Right renal cortex interstitium (tissue), 3 donors: ENCODE results near the gene ELK1. TPM values are rescaled to one million over a fixed set of nuclear protein-coding genes. Genes with fewer than 3 reads are reported as not detected.

Source experiments
- DNase-seq, 3 donors: peaks; one replicate each; pipeline ENCODE4 v3.0.0-alpha.2; 2013; ENCODE audit warnings: low read depth in 3 of 3, low spot score in 2 of 3
- polyA plus RNA-seq, 3 donors: library from polyadenylated mRNA; unstranded; fragments of 120-200 nt; gene quantifications; one replicate each; pipeline ENCODE4 v1.2.1, GENCODE V29; 2013; ENCODE audit not compliant: insufficient read length in 3 of 3

The ELK1 gene
- polyA plus RNA-seq, 3 donors, result 23.3 to 27.8 (median 25.0) TPM

GRCh38 chrX:47648376-47648775 lies 2.0 kb downstream of the ELK1 start:
- DNase-seq, result no peak

GRCh38 chrX:47646636-47647035 lies 3.7 kb downstream of the ELK1 start:
- DNase-seq, result no peak

- no peak for DNase-seq
These were observed 4.8 kb downstream of the ELK1 start for GRCh38 chrX:47645530-47645929.

- DNase-seq, result no peak
These were observed 5.7 kb downstream of the ELK1 start for GRCh38 chrX:47644557-47645091.

- no peak for DNase-seq
These were observed 6.4 kb downstream of the ELK1 start for GRCh38 chrX:47643926-47644325.

GRCh38 chrX:47638816-47639215 lies 11.5 kb downstream of the ELK1 start:
- DNase-seq, result no peak

GRCh38 chrX:47637546-47638195 lies 12.7 kb downstream of the ELK1 start:
- no peak for DNase-seq

GRCh38 chrX:47634871-47635575 lies 15.3 kb downstream of the ELK1 start:
- DNase-seq, result no peak

- DNase-seq, result no peak
These were observed 16.4 kb downstream of the ELK1 start for GRCh38 chrX:47633689-47634590.

- DNase-seq, result no peak
These were observed 17.7 kb downstream of the ELK1 start for GRCh38 chrX:47632666-47633065.

GRCh38 chrX:47631676-47632075 lies 18.7 kb downstream of the ELK1 start:
- DNase-seq, result no peak

GRCh38 chrX:47629419-47630200 lies 20.8 kb downstream of the ELK1 start, which contains the start of gene CFP:
TSS of gene CFP (minus strand) at chrX:47629930. CDS start at chrX:47629844, 86 bp downstream.
- no peak for DNase-seq

- DNase-seq, result no peak
These were observed 21.4 kb downstream of the ELK1 start for GRCh38 chrX:47628982-47629381.

GRCh38 chrX:47625365-47625764 lies 25.0 kb downstream of the ELK1 start:
- DNase-seq, result no peak

- DNase-seq, result peak in 2 of 3 donors; percentile 47 to 48
These were observed 26.8 kb downstream of the ELK1 start for GRCh38 chrX:47623540-47624027.

GRCh38 chrX:47621851-47622250 lies 28.5 kb downstream of the ELK1 start:
- no peak for DNase-seq

- DNase-seq, result no peak
These were observed 30.1 kb downstream of the ELK1 start for GRCh38 chrX:47620303-47620685.

- DNase-seq, result peak; percentile 43 to 63 (median 48)
These were observed 30.7 kb downstream of the ELK1 start, which contains the start of gene SYN1 for GRCh38 chrX:47619486-47620302. TSS of gene SYN1 (minus strand) at chrX:47619857. CDS start at chrX:47619728, 129 bp downstream.

GRCh38 chrX:47618923-47619485 lies 31.4 kb downstream of the ELK1 start:
- DNase-seq, result no peak
